Right cardiac atrium (tissue), 5 donors: ENCODE results near the gene SCGB1D4. TPM values are rescaled to one million over a fixed set of nuclear protein-coding genes. Genes with fewer than 3 reads are reported as not detected.

Experiments
- ATAC-seq, 2 donors: fragments of 200-7000 bp; cut with Tn5 transposase; one replicate each; pipeline versions ENCODE4 v1.8.0 to v1.9.1; 2020; ENCODE audit warnings: moderate library complexity in 2 of 2, mild to moderate bottlenecking in 1 of 2
- DNase-seq, 3 donors: peaks; one replicate each; pipeline ENCODE4 v3.0.0-alpha.2; 2020
- H3K27ac ChIP-seq: one replicate; pipeline ENCODE4 v1.5.1; 2013; ENCODE audit warnings: mild to moderate bottlenecking, low read length, control low read depth, moderate library complexity
- H3K27me3 ChIP-seq: one replicate; pipeline ENCODE4 v1.6.1; 2013; ENCODE audit not compliant: control insufficient read depth, insufficient read depth
- H3K4me1 ChIP-seq: one replicate; pipeline ENCODE4 v1.6.1; 2013; ENCODE audit warnings: low read length; ENCODE audit not compliant: control insufficient read depth, insufficient read depth
- H3K4me3 ChIP-seq: one replicate; pipeline ENCODE4 v1.5.1; 2013; ENCODE audit warnings: low read length, control low read depth
- H3K9me3 ChIP-seq: one replicate; pipeline ENCODE4 v1.6.1; 2013; ENCODE audit warnings: low read length; ENCODE audit not compliant: control insufficient read depth
- WGBS: extraction: QIAGEN DNeasy Blood & Tissue Kit; methylation state at CpG from one replicate; pipeline ENCODE4 v1.1.7; 2013; 5-methylcytosine and 5-hydroxymethylcytosine counted together
- intact Hi-C, 4 donors: fragments of 100-400 bp; cut with DNase I; formaldehyde crosslinking; loops; one replicate each; pipeline versions ENCODE4 v1.11.0 to v1.14.0; 2022 to 2023
- polyA plus RNA-seq: library from polyadenylated mRNA; stranded (reverse); fragments of 200-250 nt; gene quantifications from one replicate; pipeline ENCODE4 v1.2.3, GENCODE V29; 2013
- total RNA-seq, 4 donors: library from RNA; stranded (reverse); fragmentation: NEBNext Ultra II Directional; extraction: Animal tissue kit (Norgen Biotek cat#: 25700); gene quantifications; one replicate each; pipeline ENCODE4 v1.2.1, GENCODE V29; 2021
- donor health status: healthy with polysubstance abuse.
- donor health status: DM: no; HTN: yes; CAD: no.
- donor health status: DM: no; HTN: no; CAD: no.
- donor health status: DM: no; HTN: yes; CAD: no; lungs with severe emphysema.
- donor health status: DM: yes; HTN: yes; CAD: no.

The SCGB1D4 gene
- total and polyA plus RNA-seq, 5 donors: not detected

- ATAC-seq (no peak), DNase-seq (no peak)
- Histone ChIP-seq H3K4me1 (no peaks in the 10 kb centered on the region), H3K27ac (no peak overlapping the region), H3K27me3 (no peaks in the 10 kb centered on the region), H3K9me3 (peaks cover 12% of the 10 kb centered on the region), H3K4me3 (no peak overlapping the region)
- intact Hi-C loops: no loop called here
- 52% methylated on average over 4 of the region's 4 CpGs for WGBS
These were observed 47.2 kb downstream of the SCGB1D4 start for GRCh38 chr11:62251698-62252097.

Other genes with a start within 250 kb of the SCGB1D4 start
- 10 to 100 TPM; 15.1 to 24.4 (median 19.7) TPM for gene INCENP, start 175.1 kb downstream of the SCGB1D4 start, total RNA-seq
- 3.6 TPM for gene INCENP, start 175.1 kb downstream of the SCGB1D4 start, polyA plus RNA-seq
- not detected for gene SCGB1D1, start 108.9 kb downstream of the SCGB1D4 start, total RNA-seq
- not detected for gene SCGB1D1, start 108.9 kb downstream of the SCGB1D4 start, polyA plus RNA-seq
- not detected for gene SCGB2A1, start 90.4 kb downstream of the SCGB1D4 start, total RNA-seq
- gene SCGB2A1, start 90.4 kb downstream of the SCGB1D4 start, polyA plus RNA-seq: not detected
- under 1 TPM in 1 of 4 donors, not detected in 3; 0.94 TPM for gene SCGB1D2, start 56.8 kb downstream of the SCGB1D4 start, total RNA-seq
- gene SCGB1D2, start 56.8 kb downstream of the SCGB1D4 start, polyA plus RNA-seq: 1.2 TPM
- not detected for gene SCGB2A2, start 28.9 kb downstream of the SCGB1D4 start, total RNA-seq
- gene SCGB2A2, start 28.9 kb downstream of the SCGB1D4 start, polyA plus RNA-seq: not detected
- gene ASRGL1, start 38.4 kb upstream of the SCGB1D4 start, total RNA-seq: 1 to 10 TPM; 4.9 to 8.1 (median 6.5) TPM
- 4.3 TPM for gene ASRGL1, start 38.4 kb upstream of the SCGB1D4 start, polyA plus RNA-seq
- not detected for gene SCGB1A1, start 120.0 kb upstream of the SCGB1D4 start, total RNA-seq
- gene SCGB1A1, start 120.0 kb upstream of the SCGB1D4 start, polyA plus RNA-seq: not detected
- 100 to 1,000 TPM; 289 to 371 (median 320) TPM for gene AHNAK, start 247.7 kb upstream of the SCGB1D4 start, total RNA-seq
- gene AHNAK, start 247.7 kb upstream of the SCGB1D4 start, polyA plus RNA-seq: 78.1 TPM